Endothelial cell of umbilical vein (primary cell): Measurements from ENCODE around the gene ZDHHC14.

Source experiments
- CTCF ChIP-seq, 2 donors: IDR thresholded peaks; 1 replicate in 1 of 2; 2 replicates in 1 of 2; pipeline ENCODE4 v1.5.1; 2011; ENCODE audit warnings: low read length in 2 of 2, mild to moderate bottlenecking in 2 of 2, moderate library complexity in 2 of 2, control low read depth in 1 of 2, inconsistent platforms in 1 of 2, low read depth in 1 of 2; ENCODE audit not compliant: insufficient read depth in 1 of 2; ENCODE audit errors: extremely low read depth in 1 of 2
- EZH2 ChIP-seq: IDR thresholded peaks from 2 replicates; pipeline ENCODE4 v1.6.1; 2012; ENCODE audit warnings: borderline replicate concordance, low read depth, mild to moderate bottlenecking, moderate library complexity, low read length, inconsistent platforms; ENCODE audit not compliant: severe bottlenecking
- JUN ChIP-seq: IDR thresholded peaks from 2 replicates; pipeline ENCODE4 v1.6.1; 2011; ENCODE audit warnings: borderline replicate concordance, low read depth; ENCODE audit not compliant: insufficient read length, insufficient read depth
- MYC ChIP-seq: IDR thresholded peaks from one replicate; pipeline ENCODE4 v1.6.1; 2011; ENCODE audit warnings: mild to moderate bottlenecking, low read depth, low read length
- POLR2A ChIP-seq: IDR thresholded peaks from 2 replicates; pipeline ENCODE4 v1.6.1; 2012; ENCODE audit warnings: low read depth, mild to moderate bottlenecking, control low read depth, low read length
- POLR2AphosphoS5 ChIP-seq: IDR thresholded peaks from 2 replicates; pipeline ENCODE4 v1.6.1; 2012; ENCODE audit warnings: low read depth, mild to moderate bottlenecking, control low read depth, low read length, moderate library complexity; ENCODE audit not compliant: insufficient read depth

- TF ChIP-seq MYC = no peak
- TF ChIP-seq CTCF (IDR thresholded peaks at IDR 0.05; ENCODE audit: extremely low read depth in 1 of 2, insufficient read depth in 1 of 2, low read depth in 1 of 2, low read length in 2 of 2) = no peak
- TF ChIP-seq POLR2AphosphoS5 = no peak
- TF ChIP-seq POLR2A = no peak
- no peak for TF ChIP-seq EZH2
- TF ChIP-seq JUN = no peak
Measured at GRCh38 chr6:157679605-157680580, 298.9 kb downstream of the ZDHHC14 start.
